ENCODE data around the gene VWA2. TPM values are rescaled to one million over a fixed set of nuclear protein-coding genes. Genes with fewer than 3 reads are reported as not detected.
A peak's percentile ranks its signal among the peaks of the same experiment; 100 is the strongest.

The VWA2 gene
- polyA plus RNA-seq, 2 of the 4 experiments (the other 2 are of a cell fraction): not detected

- no peak for FAIRE-seq
Observed at GRCh38 chr10:114212153-114212552, 26.9 kb upstream of the VWA2 start.

GRCh38 chr10:114215033-114215432 is 24.0 kb upstream of the VWA2 start:
- WGBS (ENCODE audit: missing lambda C conversion rate): 4% methylated on average over 1 of the region's 1 CpG
- CTCF ChIA-PET: interaction anchor here (0.7 kb wide), 1 partner anchor 1777 kb away, joined by 3 read pairs; no protein-coding TSS in a partner anchor
- FAIRE-seq: no peak
- no peak for ATAC-seq
- Histone ChIP-seq H3K4me1 (no peaks in the 10 kb centered on the region), H3K27ac (no peak overlapping the region), H3K4me2 (no peak overlapping the region), H3K4me3 (no peak overlapping the region), H3K9me3 (no peaks in the 10 kb centered on the region)
- TF ChIP-seq RAD21 (conservative IDR thresholded peaks at IDR 0.05 in 1 of 2, IDR thresholded peaks at IDR 0.05 in 1 of 2) (no peak), HES2 (IDR thresholded peaks at IDR 0.05) (no peak), ESRRA (IDR thresholded peaks at IDR 0.05; ENCODE audit: borderline replicate concordance, low read length) (no peak), TP53 (CRISPR knock-in tag; IDR thresholded peaks at IDR 0.05) (no peak), EP300 (IDR thresholded peaks at IDR 0.05) (no peak), CBX2 (IDR thresholded peaks at IDR 0.05; ENCODE audit: borderline replicate concordance, low read depth) (no peak), RFX5 (IDR thresholded peaks at IDR 0.05) (no peak), HOXB5 (CRISPR knock-in tag; IDR thresholded peaks at IDR 0.05) (no peak), ELK1 (IDR thresholded peaks at IDR 0.05; ENCODE audit: low read depth, low read length) (no peak), TFCP2L1 (CRISPR knock-in tag; IDR thresholded peaks at IDR 0.05) (no peak), MAFK (IDR thresholded peaks at IDR 0.05; ENCODE audit: partially characterized antibody) (no peak), NPAS2 (CRISPR knock-in tag; IDR thresholded peaks at IDR 0.05; ENCODE audit: borderline replicate concordance) (no peak), FOSL2 (IDR thresholded peaks at IDR 0.05) (no peak), FOSL2 (CRISPR knock-in tag; IDR thresholded peaks at IDR 0.05) (no peak), ATOH8 (CRISPR knock-in tag; IDR thresholded peaks at IDR 0.05; ENCODE audit: low read depth) (no peak), MAZ (IDR thresholded peaks at IDR 0.05; ENCODE audit: borderline replicate concordance, low read depth, low read length) (no peak), HEYL (CRISPR knock-in tag; IDR thresholded peaks at IDR 0.05) (no peak)
- no peak for DNase-seq (ENCODE audit: low read depth in 1 of 2, low spot score in 1 of 2)
- POLR2A ChIA-PET: no interaction called here

More at GRCh38 chr10:114212153-114212552, 26.9 kb upstream of the VWA2 start:
- DNase-seq (ENCODE audit: low read depth in 1 of 2, low spot score in 1 of 2): no peak
- ChIA-PET POLR2A (no interaction called here), CTCF (no interaction called here)
- no peak overlapping the region for H3K4me2 ChIP-seq
- TF ChIP-seq JUN (IDR thresholded peaks at IDR 0.05): no peak
- TF ChIP-seq CBX8 (IDR thresholded peaks at IDR 0.05): 0 out of 2 replicates have a peak, but pooled peaks have one; percentile 80
- ATAC-seq: no peak
- no peaks in the 10 kb centered on the region for H3K9me3 ChIP-seq
- no peak overlapping the region for H3K27ac ChIP-seq
- 7% methylated on average over 2 of the region's 2 CpGs for WGBS (ENCODE audit: missing lambda C conversion rate)
- no peak overlapping the region for H3K4me3 ChIP-seq
- no peaks in the 10 kb centered on the region for H3K4me1 ChIP-seq

GRCh38 chr10:114220281-114220680 is 18.8 kb upstream of the VWA2 start:
- TF ChIP-seq TFCP2L1 (CRISPR knock-in tag; IDR thresholded peaks at IDR 0.05): no peak
- no peak for TF ChIP-seq REST (IDR thresholded peaks at IDR 0.05)
- no peak for TF ChIP-seq JUN (IDR thresholded peaks at IDR 0.05)
- no peak for TF ChIP-seq CBX8 (IDR thresholded peaks at IDR 0.05)
- no peak for TF ChIP-seq HEYL (CRISPR knock-in tag; IDR thresholded peaks at IDR 0.05)
- TF ChIP-seq ZFP36 (IDR thresholded peaks at IDR 0.05; ENCODE audit: borderline replicate concordance, partially characterized antibody): no peak
- TF ChIP-seq ZNF302 (CRISPR knock-in tag; IDR thresholded peaks at IDR 0.05): no peak
- TF ChIP-seq CHD2 (IDR thresholded peaks at IDR 0.05; ENCODE audit: low read length, partially characterized antibody): no peak
- TF ChIP-seq NR3C1 (IDR thresholded peaks at IDR 0.05): no peak
- TF ChIP-seq EHF (CRISPR knock-in tag; IDR thresholded peaks at IDR 0.05): no peak
- TF ChIP-seq ZSCAN20 (CRISPR knock-in tag; IDR thresholded peaks at IDR 0.05): no peak
- TF ChIP-seq GATA3 (IDR thresholded peaks at IDR 0.05; ENCODE audit: borderline replicate concordance): no peak
- TF ChIP-seq RFX5 (IDR thresholded peaks at IDR 0.05): no peak
- no peak for TF ChIP-seq FOSL2 (IDR thresholded peaks at IDR 0.05)
- no peak for TF ChIP-seq FOSL2 (CRISPR knock-in tag; IDR thresholded peaks at IDR 0.05)
- FAIRE-seq (no peak), DNase-seq (ENCODE audit: low read depth in 1 of 2, low spot score in 1 of 2) (no peak), ATAC-seq (no peak)
- Histone ChIP-seq H3K4me1 (no peaks in the 10 kb centered on the region), H3K9me3 (0 out of 3 replicates have a peak, but pooled peaks cover 3% of the 10 kb centered on the region), H3K4me3 (no peak overlapping the region), H3K4me2 (no peak overlapping the region), H3K27ac (no peak overlapping the region)
- ChIA-PET POLR2A (no interaction called here), CTCF (interaction anchor here (1.1 kb wide), 1 partner anchor 109 kb away, joined by 3 read pairs; no protein-coding TSS in a partner anchor)
- 88% methylated on average over 2 of the region's 2 CpGs for WGBS (ENCODE audit: missing lambda C conversion rate)

Measured in A549 (cell line).